Naive B cell (primary cell): ENCODE measurements around the gene PPP5C. TPM values are rescaled to one million over a fixed set of nuclear protein-coding genes. Genes with fewer than 3 reads are reported as not detected.
"Not testable (repeated sequence)": the region's sequence is repeated elsewhere in the genome, so short reads cannot be mapped to it uniquely, and the experiment has no call there.

Experiments
- ATAC-seq, 2 donors: fragments of 150-1000 bp; cut with Tn5 transposase; 2 replicates each; pipeline ENCODE4 v1.10.0; 2021; ENCODE audit warnings: low read depth in 2 of 2, mild to moderate bottlenecking in 2 of 2, moderate library complexity in 2 of 2
- DNase-seq: peaks from one replicate; pipeline ENCODE4 v3.0.0; 2022
- H3K27ac Mint-ChIP-seq, 6 donors: one replicate each; pipeline ENCODE4 v1.8.0; 2020 to 2022; ENCODE audit warnings: mild to moderate bottlenecking in 6 of 6, mixed read lengths in 6 of 6, moderate library complexity in 5 of 6, inconsistent platforms in 2 of 6
- H3K27me3 Mint-ChIP-seq, 3 donors: one replicate each; pipeline ENCODE4 v1.8.0; 2021 to 2022; ENCODE audit warnings: mixed read lengths in 3 of 3, mild to moderate bottlenecking in 1 of 3
- H3K36me3 Mint-ChIP-seq, 2 donors: one replicate each; pipeline ENCODE4 v1.8.0; 2020 to 2022; ENCODE audit warnings: mixed read lengths in 2 of 2, inconsistent platforms in 1 of 2, mild to moderate bottlenecking in 1 of 2
- H3K4me1 Mint-ChIP-seq, 3 donors: one replicate each; pipeline ENCODE4 v1.8.0; 2020 to 2022; ENCODE audit warnings: mixed read lengths in 3 of 3, inconsistent platforms in 1 of 3, mild to moderate bottlenecking in 1 of 3, moderate library complexity in 1 of 3
- H3K4me3 Mint-ChIP-seq, 8 donors: one replicate each; pipeline ENCODE4 v1.8.0; 2020 to 2022; ENCODE audit warnings: mild to moderate bottlenecking in 8 of 8, mixed read lengths in 8 of 8, moderate library complexity in 8 of 8, inconsistent platforms in 2 of 8
- H3K9me3 Mint-ChIP-seq, 7 donors: one replicate each; pipeline ENCODE4 v1.8.0; 2020 to 2022; ENCODE audit warnings: mixed read lengths in 7 of 7, mild to moderate bottlenecking in 5 of 7, inconsistent platforms in 2 of 7, moderate library complexity in 1 of 7
- polyA plus RNA-seq, 6 donors: library from polyadenylated mRNA; unstranded; fragments of 300-500 nt; fragmentation: Illumina TruSeq; gene quantifications; one replicate each; pipeline ENCODE4 v1.2.3, GENCODE V29; 2021; ENCODE audit warnings: low read depth in 6 of 6

Gene PPP5C
- polyA plus RNA-seq, 6 donors from 2014 or later = 14.5 to 26.6 (median 19.7) TPM

- DNase-seq, H3K9me3 Mint-ChIP-seq, H3K36me3 Mint-ChIP-seq, H3K27ac Mint-ChIP-seq, H3K4me1 Mint-ChIP-seq, ATAC-seq, H3K4me3 Mint-ChIP-seq: not testable (repeated sequence)
- H3K27me3 Mint-ChIP-seq = peaks cover 5 to 13% (median 8%) of the 10 kb centered on the region in 3 donors
Observed at GRCh38 chr19:46313540-46314469, 33.1 kb upstream of the PPP5C start.

DNA sequence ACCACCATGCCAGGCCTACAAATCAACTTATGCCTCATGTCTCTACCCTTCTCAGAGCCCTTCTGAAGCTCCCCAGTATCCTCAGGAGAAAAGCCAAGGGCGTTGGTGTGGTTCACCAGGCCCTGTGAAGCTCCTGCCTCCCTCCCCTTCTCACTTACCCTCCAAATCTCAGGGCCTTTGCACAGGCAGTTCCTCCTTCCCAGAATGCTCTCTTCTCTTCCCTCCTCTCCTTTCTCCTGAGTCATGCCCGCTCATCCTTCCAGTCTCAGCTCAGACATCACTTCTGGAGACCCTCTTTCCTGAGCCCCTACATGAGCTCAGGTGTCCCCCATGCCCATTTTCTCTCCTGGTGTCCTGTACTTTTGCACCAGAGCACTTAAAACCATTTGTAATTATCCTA is 29.5 kb upstream of the PPP5C start:
- H3K4me3 Mint-ChIP-seq = peak overlapping the region in 1 of 8 donors; percentile 36
- H3K27ac Mint-ChIP-seq = no peak overlapping the region
- DNase-seq (no peak), ATAC-seq (no peak)
- H3K27me3 Mint-ChIP-seq = peaks cover 0 to 10% (median 5%) of the 10 kb centered on the region in 3 donors
- no peaks in the 10 kb centered on the region for H3K36me3 Mint-ChIP-seq
- no peaks in the 10 kb centered on the region for H3K4me1 Mint-ChIP-seq
- H3K9me3 Mint-ChIP-seq = peaks cover 0 to 5% (median 0%) of the 10 kb centered on the region in 7 donors

DNA sequence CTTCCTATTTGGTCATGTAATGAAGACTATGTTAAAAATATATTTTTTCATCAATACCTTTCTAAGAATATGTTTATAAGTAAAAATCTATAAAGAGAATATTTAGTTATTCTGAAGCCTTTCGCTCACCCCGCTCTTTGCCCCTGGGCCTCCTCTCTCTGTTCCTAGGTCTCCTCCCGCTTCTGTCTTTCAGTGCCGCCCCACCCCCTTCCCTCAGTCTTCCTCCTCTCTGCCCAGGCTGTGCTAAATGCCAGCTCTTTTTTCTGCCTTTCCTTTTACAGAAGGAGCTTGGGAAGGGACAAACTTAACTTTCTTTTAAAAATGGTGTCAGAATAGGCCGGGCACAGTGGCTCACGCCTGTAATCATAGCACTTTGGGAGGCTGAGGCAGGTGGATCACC is 27.3 kb upstream of the PPP5C start:
- H3K4me1 Mint-ChIP-seq = no peaks in the 10 kb centered on the region
- H3K9me3 Mint-ChIP-seq = peaks cover 0 to 5% (median 2%) of the 10 kb centered on the region in 7 donors
- H3K4me3 Mint-ChIP-seq = no peak overlapping the region
- peaks cover 0 to 6% (median 5%) of the 10 kb centered on the region in 3 donors for H3K27me3 Mint-ChIP-seq
- no peak for ATAC-seq
- DNase-seq = no peak
- no peak overlapping the region for H3K27ac Mint-ChIP-seq
- no peaks in the 10 kb centered on the region for H3K36me3 Mint-ChIP-seq

- H3K9me3 Mint-ChIP-seq = peaks cover under 1 to 6% (median 4%) of the 10 kb centered on the region in 7 donors
- no peaks in the 10 kb centered on the region for H3K4me1 Mint-ChIP-seq
- H3K36me3 Mint-ChIP-seq = peaks cover 0 to 4% of the 10 kb centered on the region in 2 donors
- H3K27ac Mint-ChIP-seq = peak overlapping the region in 1 of 6 donors; percentile 92
- H3K4me3 Mint-ChIP-seq = no peak overlapping the region
- H3K27me3 Mint-ChIP-seq = peaks cover 4 to 6% (median 5%) of the 10 kb centered on the region in 3 donors
- DNase-seq (no peak), ATAC-seq (no peak)
Observed at GRCh38 chr19:46320559-46320958, 26.3 kb upstream of the PPP5C start.

GRCh38 chr19:46321653-46322052 is 25.2 kb upstream of the PPP5C start:
- no peak overlapping the region for H3K4me3 Mint-ChIP-seq
- H3K36me3 Mint-ChIP-seq = peaks cover 8 to 15% of the 10 kb centered on the region in 2 donors
- no peak overlapping the region for H3K27ac Mint-ChIP-seq
- no peak for ATAC-seq
- peaks cover 0 to 13% (median 6%) of the 10 kb centered on the region in 3 donors for H3K27me3 Mint-ChIP-seq
- H3K4me1 Mint-ChIP-seq = no peaks in the 10 kb centered on the region
- peaks cover 5 to 15% (median 12%) of the 10 kb centered on the region in 7 donors for H3K9me3 Mint-ChIP-seq
- DNase-seq = no peak

DNA sequence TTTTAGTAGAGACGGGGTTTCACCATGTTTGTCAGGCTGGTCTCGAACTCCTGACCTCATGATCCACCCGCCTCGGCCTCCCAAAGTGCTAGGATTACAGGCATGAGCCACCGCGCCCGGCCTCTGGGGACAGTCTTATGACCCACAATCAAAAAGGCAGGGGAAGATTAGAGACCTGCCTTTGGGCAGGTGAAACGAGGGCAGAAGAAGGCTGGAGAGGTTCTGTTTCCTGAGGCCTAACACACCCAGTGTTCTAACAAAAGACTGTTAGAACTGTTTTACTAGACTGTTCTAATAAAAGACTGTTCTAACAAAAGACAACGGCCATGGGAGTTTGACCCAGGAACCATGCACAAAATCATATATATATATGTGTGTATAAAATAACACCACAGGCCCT is 23.7 kb upstream of the PPP5C start:
- not testable (repeated sequence) for H3K4me3 Mint-ChIP-seq, ATAC-seq, DNase-seq, H3K4me1 Mint-ChIP-seq
- H3K27me3 Mint-ChIP-seq = peaks cover 0 to 13% (median 6%) of the 10 kb centered on the region in 3 donors
- peaks cover 8 to 27% (median 23%) of the 10 kb centered on the region in 7 donors for H3K9me3 Mint-ChIP-seq
- H3K27ac Mint-ChIP-seq = peak overlapping the region in 1 of 6 donors; percentile 44
- peaks cover 15 to 17% of the 10 kb centered on the region in 2 donors for H3K36me3 Mint-ChIP-seq

- peaks cover 17 to 20% of the 10 kb centered on the region in 2 donors for H3K36me3 Mint-ChIP-seq
- no peak overlapping the region for H3K27ac Mint-ChIP-seq
- no peaks in the 10 kb centered on the region for H3K4me1 Mint-ChIP-seq
- ATAC-seq = no peak
- peaks cover 11 to 35% (median 29%) of the 10 kb centered on the region in 7 donors for H3K9me3 Mint-ChIP-seq
- DNase-seq = no peak
- peaks cover 0 to 15% (median 7%) of the 10 kb centered on the region in 3 donors for H3K27me3 Mint-ChIP-seq
- no peak overlapping the region for H3K4me3 Mint-ChIP-seq
Observed at GRCh38 chr19:46324277-46324676, 22.6 kb upstream of the PPP5C start.

DNA sequence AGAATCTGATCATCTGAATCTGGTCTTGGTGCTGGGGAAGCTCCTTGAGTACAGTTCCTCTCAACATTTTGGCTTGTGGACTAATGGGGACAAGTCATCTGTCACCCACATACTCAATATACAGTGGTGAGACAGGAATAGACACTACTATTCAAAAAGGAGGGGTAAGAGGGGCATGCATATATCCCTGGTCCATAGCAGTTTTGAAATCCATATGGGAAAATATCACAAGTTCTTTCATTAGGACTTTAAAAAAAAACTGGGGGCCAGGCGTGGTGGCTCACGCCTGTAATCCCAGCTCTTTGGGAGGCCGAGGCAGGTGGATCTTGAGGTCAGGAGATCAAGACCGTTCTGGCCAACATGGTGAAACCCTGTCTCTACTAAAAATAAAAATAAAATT is 20.3 kb upstream of the PPP5C start:
- DNase-seq (no peak), ATAC-seq (no peak)
- H3K4me1 Mint-ChIP-seq = peaks cover 0 to 10% (median 0%) of the 10 kb centered on the region in 3 donors
- no peak overlapping the region for H3K27ac Mint-ChIP-seq
- H3K27me3 Mint-ChIP-seq = peaks cover 4 to 33% (median 15%) of the 10 kb centered on the region in 3 donors
- H3K36me3 Mint-ChIP-seq = peaks cover 20 to 34% of the 10 kb centered on the region in 2 donors
- peaks cover 13 to 42% (median 36%) of the 10 kb centered on the region in 7 donors for H3K9me3 Mint-ChIP-seq
- peak overlapping the region in 1 of 8 donors; percentile 12 for H3K4me3 Mint-ChIP-seq

DNA sequence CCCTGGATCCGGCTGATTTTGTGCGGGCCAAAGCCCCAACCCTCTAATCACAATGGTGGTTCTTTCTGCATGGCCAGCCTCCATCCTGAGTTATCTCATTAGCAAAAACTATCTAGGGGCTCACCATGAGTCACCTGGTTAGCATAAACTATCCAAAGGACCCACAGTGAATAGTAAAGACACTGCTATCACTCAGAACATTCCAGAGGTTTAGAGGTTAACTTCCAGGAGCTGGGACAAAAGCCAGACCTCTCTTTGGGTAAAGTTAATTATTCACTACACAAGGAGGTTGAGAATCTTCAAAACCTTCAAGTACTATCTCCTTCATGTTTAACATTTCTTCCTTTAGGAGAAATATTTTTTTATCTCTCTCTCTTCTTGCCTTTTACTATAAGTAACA is 18.8 kb upstream of the PPP5C start:
- Mint-ChIP-seq H3K27me3 (peaks cover 6 to 33% (median 16%) of the 10 kb centered on the region in 3 donors), H3K4me1 (peaks cover 0 to 10% (median 0%) of the 10 kb centered on the region in 3 donors)
- DNase-seq = no peak

GRCh38 chr19:46330319-46330918 is 16.5 kb upstream of the PPP5C start:
- DNase-seq (no peak), ATAC-seq (no peak)
- peaks cover 0 to 10% (median 0%) of the 10 kb centered on the region in 3 donors for H3K4me1 Mint-ChIP-seq
- peaks cover 9 to 30% (median 19%) of the 10 kb centered on the region in 3 donors for H3K27me3 Mint-ChIP-seq
- H3K27ac Mint-ChIP-seq = peak overlapping the region in 2 of 6 donors; percentile 9 to 84
- H3K36me3 Mint-ChIP-seq = peaks cover 20 to 31% of the 10 kb centered on the region in 2 donors
- H3K9me3 Mint-ChIP-seq = peaks cover 12 to 40% (median 34%) of the 10 kb centered on the region in 7 donors
- peak overlapping the region in 1 of 8 donors; percentile 63 for H3K4me3 Mint-ChIP-seq

More for the DNA sequence above, 18.8 kb upstream of the PPP5C start:
- Mint-ChIP-seq H3K36me3 (peaks cover 20 to 34% of the 10 kb centered on the region in 2 donors), H3K4me3 (no peak overlapping the region), H3K9me3 (peaks cover 13 to 42% (median 36%) of the 10 kb centered on the region in 7 donors), H3K27ac (no peak overlapping the region)
- no peak for ATAC-seq

DNA sequence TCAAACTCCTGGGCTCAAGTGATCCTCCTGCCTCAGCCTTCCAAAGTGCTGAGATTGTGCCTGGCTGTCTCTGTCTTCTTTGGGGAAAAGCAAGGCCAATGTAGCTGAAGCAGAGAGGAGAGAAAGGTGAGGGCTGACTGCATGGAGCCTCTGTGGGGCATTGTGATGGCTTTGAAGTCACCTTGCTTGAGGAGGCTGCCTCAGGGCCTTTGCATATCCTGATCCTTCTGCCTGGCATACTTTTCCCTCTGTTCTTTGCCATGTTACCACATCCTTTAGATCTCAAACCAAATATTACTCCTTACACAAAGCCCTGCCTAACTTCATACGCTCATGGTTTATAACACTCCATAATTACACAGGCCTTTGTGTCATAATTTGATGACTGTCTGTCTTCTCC is 9.4 kb upstream of the PPP5C start:
- no peak overlapping the region for H3K4me3 Mint-ChIP-seq
- no peaks in the 10 kb centered on the region for H3K36me3 Mint-ChIP-seq

GRCh38 chr19:46339446-46339845 is 7.4 kb upstream of the PPP5C start:
- Mint-ChIP-seq H3K27me3 (peaks cover 11 to 53% (median 45%) of the 10 kb centered on the region in 3 donors), H3K36me3 (no peaks in the 10 kb centered on the region), H3K27ac (peak overlapping the region in 2 of 6 donors; percentile 1 to 71), H3K4me3 (no peak overlapping the region), H3K4me1 (peaks cover 0 to 8% (median 3%) of the 10 kb centered on the region in 3 donors), H3K9me3 (peaks cover 0 to 1% (median 0%) of the 10 kb centered on the region in 7 donors)
- ATAC-seq (no peak), DNase-seq (no peak)

More for the DNA sequence above, 9.4 kb upstream of the PPP5C start:
- H3K27me3 Mint-ChIP-seq = peaks cover 10 to 35% (median 30%) of the 10 kb centered on the region in 3 donors
- no peak for DNase-seq
- peak overlapping the region in 1 of 6 donors; percentile 15 for H3K27ac Mint-ChIP-seq
- H3K4me1 Mint-ChIP-seq = peaks cover 0 to 8% (median 3%) of the 10 kb centered on the region in 3 donors
- H3K9me3 Mint-ChIP-seq = peaks cover 0 to 1% (median 0%) of the 10 kb centered on the region in 7 donors
- no peak for ATAC-seq

DNA sequence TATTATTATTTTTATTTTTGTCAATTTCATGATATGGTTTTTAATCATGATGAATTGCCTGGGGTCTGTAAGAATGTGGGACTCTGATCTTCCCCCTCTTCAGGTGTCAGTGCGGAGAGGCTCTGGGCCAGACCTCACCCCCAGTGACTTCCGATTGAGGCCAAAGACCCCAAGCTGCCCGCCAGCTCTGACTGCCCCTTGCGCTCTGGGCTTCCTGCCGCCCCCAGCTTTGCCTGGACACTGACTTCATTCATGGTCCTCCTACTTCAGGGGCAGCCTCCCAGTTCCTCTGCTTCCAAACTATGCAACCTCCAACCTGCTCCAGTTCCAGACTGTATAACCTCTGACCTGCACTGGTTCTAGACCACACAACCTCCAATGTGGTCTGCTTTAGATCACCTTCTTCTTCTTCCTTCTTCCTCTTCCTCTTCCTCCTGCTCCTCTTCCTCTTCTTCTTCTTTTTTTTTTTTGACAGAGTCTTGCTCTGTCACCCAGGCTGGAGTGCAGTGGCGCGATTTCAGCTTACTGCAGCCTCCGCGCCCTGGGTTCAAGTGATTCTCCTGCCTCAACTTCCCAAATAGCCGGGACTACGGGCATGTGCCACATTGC is 6.7 kb upstream of the PPP5C start:
- DNase-seq (no peak), ATAC-seq (no peak)
- Mint-ChIP-seq H3K36me3 (no peaks in the 10 kb centered on the region), H3K27ac (peak overlapping the region in 1 of 6 donors; percentile 16), H3K9me3 (peaks cover 0 to 1% (median 0%) of the 10 kb centered on the region in 7 donors), H3K27me3 (peaks cover 11 to 57% (median 47%) of the 10 kb centered on the region in 3 donors), H3K4me1 (peaks cover 0 to 8% (median 3%) of the 10 kb centered on the region in 3 donors), H3K4me3 (no peak overlapping the region)
